HG03064 (cell line): Measurements from ENCODE around the gene CPM.
"Not testable (repeated sequence)": the region's sequence is repeated elsewhere in the genome, so short reads cannot be mapped to it uniquely, and the experiment has no call there.

Source experiments
- ATAC-seq: cut with Tn5 transposase; IDR thresholded peaks from one replicate; pipeline ENCODE4 v1.9.1; 2021; ENCODE audit warnings: low read depth; ENCODE audit not compliant: unreplicated experiment

The CPM gene

GRCh38 chr12:68810027-68810389 is 123.0 kb downstream of the CPM start:
- ATAC-seq: not testable (repeated sequence)

DNA sequence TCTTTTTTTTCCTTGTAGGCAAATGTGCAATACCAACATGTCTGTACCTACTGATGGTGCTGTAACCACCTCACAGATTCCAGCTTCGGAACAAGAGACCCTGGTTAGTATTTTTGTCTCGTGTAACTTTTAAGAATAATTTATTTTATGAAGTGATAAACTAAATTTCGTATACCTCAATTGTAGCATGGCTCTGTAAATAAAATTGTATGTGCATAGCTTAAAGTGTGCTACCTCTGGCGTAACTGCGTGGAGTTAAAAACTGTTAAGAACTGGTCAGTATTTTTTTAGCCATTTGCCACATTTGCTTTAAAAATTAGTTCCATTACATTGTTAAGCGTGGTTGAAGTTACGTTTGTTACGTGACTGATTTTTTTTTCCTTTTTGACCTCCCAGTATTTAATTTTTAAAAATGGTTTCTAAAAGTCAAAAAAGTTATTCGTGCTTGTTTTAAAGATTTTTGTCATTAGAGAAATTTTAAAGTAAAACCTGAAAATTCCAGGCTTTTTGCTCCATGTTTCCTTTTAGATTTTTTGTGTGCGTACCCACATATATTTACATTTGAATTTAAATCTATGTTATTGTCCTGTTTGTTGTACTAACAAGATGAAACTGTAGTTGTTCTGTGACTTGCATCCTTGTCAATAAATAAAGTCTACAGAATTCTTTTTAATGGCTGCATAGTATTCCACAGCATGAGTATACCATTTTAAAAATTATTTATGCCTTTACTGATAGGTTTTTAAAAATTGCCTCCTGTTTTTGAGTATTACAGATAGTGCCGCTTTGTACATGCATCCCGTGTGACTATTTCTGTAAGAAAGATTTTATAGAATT is 123.6 kb downstream of the CPM start:
- ATAC-seq: peak; percentile 0

GRCh38 chr12:68808388-68809189 is 124.4 kb downstream of the CPM start:
- ATAC-seq: peak; percentile 55

- ATAC-seq: peak; percentile 74
Observed at GRCh38 chr12:68807576-68808387, 125.2 kb downstream of the CPM start, which contains the start of gene MDM2. Gene MDM2 (plus strand): TSS chr12:68808177. CDS start chr12:68808478, 301 bp downstream.

- ATAC-seq: not testable (repeated sequence)
Observed at GRCh38 chr12:68807274-68807575, 125.7 kb downstream of the CPM start.

DNA sequence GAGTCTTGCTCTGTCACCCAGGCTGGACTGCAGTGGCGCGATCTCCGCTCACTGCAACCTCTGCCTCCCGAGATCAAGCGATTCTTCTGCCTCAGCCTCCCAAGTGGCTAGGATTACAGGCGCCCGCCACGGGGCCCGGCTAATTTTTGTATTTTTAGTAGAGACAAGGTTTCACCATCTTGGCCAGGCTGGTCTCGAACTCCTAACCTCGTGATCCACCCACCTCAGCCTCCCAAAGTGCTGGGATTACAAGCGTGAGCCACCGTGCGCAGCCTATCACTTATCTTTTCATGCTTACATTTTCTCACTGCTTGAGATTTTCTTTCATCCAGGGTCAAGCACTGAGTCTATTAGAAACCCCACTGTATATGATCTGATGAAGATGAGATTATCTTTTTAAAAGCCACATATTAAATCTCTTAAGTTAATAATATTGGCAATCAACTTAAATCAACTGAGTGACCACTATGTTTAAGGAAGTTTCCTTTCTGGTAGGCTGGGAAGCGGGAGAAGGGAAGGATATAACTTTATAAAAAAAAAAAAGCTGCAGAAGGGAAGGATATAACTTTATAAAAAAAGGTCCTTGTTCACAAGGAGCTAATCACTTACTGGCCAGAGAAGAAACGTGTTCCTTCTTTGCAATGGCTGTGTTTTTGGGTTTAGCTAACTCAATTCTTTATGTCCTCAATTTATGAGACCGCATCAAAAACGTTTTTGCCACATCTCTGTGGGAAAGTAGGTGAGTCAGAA is 126.3 kb downstream of the CPM start:
- ATAC-seq: no peak

DNA sequence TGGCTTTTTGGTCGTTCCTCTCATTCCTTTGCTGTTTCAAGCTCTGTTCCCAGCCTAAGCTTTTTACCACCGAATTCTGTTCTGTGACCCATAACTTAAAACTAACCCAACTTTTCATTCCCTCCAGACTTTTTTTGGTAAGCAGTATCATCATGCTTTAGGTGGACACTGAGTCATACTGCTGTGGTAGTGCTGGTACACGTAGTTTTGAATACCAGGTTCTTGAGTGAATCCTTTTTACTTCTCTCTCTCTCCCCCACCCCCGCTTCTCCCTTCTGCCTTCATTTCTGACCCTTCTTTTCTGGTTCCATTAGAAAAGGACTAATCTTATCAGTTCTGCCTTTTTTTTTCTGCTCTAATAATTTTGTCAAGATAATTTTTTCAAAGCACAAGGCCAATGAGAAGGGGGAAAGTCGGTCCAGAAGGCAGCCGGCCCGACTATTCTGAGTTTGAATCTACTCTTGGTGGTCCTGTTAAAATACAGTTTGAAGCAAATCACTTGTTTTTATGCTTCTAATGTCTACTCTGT is 127.3 kb downstream of the CPM start:
- ATAC-seq: no peak

DNA sequence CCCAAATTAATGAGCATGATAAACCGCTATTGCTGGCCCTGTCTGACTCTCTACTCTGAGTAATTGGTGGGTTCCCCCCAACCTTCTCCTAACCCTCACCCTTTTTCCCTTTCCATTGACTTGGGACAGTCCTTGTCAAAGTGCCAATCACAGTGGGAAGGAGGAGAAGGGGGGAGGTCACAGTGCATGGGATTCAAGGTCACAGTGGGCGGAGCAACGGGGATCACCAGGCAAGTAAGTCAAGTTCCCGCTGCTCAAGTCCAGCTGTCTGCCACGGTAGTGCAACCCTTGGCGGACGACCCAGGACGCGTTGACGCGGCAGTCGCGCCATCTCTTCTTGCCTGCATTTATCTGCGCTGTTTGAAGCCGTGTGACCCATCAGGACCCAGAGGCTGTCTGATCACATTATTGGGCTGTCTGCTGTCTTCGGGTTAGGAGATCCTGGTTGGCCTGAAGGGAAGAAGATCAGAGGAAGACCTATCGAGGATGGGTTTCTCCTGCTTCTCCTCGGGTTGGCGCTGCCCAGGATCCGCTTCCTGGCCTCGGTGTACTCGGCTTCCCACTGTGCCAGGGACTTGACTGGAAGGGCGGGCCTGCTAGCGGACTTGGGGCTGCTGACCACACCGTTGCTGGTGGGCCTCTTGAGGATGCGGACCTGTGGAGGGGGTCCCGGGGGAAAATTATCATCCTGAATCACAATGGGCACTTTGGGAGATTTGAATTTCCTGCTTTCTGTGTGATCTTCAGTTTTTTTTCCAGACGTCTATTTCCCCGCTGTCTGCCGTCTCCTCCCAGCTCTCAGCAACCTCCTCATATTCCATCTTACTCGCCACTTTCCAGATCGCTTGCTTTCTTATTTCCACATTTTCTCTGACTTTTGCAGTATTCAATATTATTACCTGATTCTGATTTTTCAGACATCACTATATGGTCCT is 128.0 kb downstream of the CPM start:
- ATAC-seq: no peak

- no peak for ATAC-seq
Observed at GRCh38 chr12:68803948-68804656, 128.9 kb downstream of the CPM start.

- ATAC-seq: not testable (repeated sequence)
Observed at GRCh38 chr12:68802911-68803651, 129.9 kb downstream of the CPM start.

DNA sequence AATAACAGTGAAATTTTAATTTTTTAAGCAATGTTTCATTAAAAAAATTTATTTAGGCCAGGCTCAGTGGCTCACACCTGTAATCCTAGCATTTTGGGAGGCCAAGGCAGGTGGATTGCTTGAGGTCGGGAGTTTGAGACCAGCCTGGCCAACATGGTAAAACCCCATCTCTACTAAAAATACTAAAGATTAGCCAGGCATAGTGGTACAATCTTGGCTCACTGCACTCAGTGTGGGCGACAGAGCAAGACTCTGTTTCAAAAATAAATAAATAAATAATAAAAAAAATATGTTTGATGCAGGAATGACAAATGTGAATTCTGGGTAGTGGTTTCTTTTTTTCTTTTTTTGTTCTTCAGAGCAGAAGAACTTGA is 130.6 kb downstream of the CPM start:
- peak; percentile 8 for ATAC-seq
